Retinal pigment epithelial cell (primary cell): Measurements from ENCODE around the gene ADGRL3.

ENCODE experiments used
- DNase-seq: peaks from one replicate; pipeline ENCODE4 v3.0.0-alpha.2; 2010; ENCODE audit warnings: low read depth
- H3K4me3 ChIP-seq: 2 replicates; pipeline ENCODE4 v1.5.1; 2011; ENCODE audit warnings: mild to moderate bottlenecking, low read length, control low read depth, moderate library complexity
- TF ChIP-seq, protein P1 (sequence below): conservative IDR thresholded peaks from 2 replicates; pipeline ENCODE4 v1.5.1; 2011; ENCODE audit warnings: low read depth, low read length, control low read depth, inconsistent platforms

ADGRL3 gene

DNA sequence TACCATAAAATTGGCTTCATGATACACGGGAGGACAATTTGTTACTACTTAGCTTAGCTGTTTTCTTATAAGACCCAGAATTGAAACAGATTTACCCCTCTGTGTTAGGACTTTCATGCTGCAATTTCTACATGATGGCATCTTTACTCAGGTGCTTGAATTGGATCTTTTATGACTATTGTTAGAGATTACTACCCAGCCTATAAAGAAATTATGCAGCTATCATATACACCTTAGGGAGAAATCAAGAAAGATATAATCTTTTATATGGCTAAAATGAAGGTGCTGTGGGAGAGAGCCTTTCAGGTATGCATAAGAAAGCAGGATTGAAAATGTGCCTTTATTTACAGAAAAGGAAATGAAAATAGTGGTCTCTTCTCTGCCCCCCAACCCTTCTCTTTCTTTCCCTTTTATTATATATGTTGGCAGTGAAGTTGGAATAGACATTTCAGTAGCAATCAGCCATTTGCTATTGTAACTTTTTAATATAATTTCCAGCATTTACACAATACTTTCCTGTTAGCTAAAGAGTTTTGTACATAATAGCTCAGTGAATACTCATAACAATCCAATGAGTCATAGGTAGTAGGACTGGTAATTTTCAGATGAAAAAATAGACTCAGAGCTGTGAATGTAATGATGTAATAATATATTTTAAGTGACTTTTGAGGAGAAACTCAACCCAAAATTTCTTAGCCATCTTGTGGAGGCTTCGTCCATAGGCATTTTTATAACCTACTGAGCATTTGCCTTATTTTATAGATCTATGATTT lies 311.8 kb downstream of the ADGRL3 start:
- DNase-seq, result peak; percentile 44
- TF ChIP-seq, protein P1, sequence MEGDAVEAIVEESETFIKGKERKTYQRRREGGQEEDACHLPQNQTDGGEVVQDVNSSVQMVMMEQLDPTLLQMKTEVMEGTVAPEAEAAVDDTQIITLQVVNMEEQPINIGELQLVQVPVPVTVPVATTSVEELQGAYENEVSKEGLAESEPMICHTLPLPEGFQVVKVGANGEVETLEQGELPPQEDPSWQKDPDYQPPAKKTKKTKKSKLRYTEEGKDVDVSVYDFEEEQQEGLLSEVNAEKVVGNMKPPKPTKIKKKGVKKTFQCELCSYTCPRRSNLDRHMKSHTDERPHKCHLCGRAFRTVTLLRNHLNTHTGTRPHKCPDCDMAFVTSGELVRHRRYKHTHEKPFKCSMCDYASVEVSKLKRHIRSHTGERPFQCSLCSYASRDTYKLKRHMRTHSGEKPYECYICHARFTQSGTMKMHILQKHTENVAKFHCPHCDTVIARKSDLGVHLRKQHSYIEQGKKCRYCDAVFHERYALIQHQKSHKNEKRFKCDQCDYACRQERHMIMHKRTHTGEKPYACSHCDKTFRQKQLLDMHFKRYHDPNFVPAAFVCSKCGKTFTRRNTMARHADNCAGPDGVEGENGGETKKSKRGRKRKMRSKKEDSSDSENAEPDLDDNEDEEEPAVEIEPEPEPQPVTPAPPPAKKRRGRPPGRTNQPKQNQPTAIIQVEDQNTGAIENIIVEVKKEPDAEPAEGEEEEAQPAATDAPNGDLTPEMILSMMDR, result no peak
- no peak overlapping the region for H3K4me3 ChIP-seq

DNA sequence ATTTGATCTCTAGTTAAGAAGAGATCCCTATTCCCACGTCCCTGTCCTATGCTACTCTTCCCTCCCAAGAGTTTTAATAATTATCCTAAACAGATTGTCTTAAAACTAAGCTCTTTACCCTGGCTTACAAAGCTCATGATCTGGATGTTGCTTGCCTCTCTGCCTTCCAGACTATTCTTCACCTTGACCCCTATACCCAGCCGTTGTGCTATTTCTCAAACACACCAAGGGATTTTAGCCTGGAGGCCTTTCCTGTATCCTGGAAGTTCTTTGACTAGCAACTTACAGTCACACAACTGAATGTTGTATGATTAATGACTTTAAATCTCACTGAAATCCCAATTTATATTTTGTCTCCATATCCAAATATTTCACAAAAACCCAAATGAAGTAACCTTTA lies 314.9 kb downstream of the ADGRL3 start:
- DNase-seq, result no peak
- TF ChIP-seq, protein P1, result no peak
- no peak overlapping the region for H3K4me3 ChIP-seq

DNA sequence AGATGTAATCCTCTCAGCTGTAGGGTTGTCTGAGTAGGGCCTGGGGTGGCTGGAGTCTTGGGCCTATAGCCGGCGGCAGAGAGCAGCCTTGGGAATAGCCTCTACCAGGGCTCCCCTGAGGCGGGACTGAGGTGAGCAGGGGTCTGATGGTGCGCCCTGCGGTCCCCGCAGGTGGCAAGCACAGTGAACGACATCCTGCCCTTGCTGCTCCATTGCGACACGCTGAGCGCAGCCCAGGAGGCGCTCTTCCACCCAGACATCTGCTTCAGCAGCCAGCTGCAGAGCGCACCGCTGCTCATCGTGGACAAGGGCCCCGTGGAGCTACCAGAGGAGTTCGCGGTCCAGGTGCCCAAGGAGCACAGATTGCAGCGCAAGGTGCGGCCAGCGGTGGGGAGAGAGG lies 317.0 kb downstream of the ADGRL3 start:
- DNase-seq, result no peak
- TF ChIP-seq, protein P1, result no peak
- H3K4me3 ChIP-seq, result no peak overlapping the region

DNA sequence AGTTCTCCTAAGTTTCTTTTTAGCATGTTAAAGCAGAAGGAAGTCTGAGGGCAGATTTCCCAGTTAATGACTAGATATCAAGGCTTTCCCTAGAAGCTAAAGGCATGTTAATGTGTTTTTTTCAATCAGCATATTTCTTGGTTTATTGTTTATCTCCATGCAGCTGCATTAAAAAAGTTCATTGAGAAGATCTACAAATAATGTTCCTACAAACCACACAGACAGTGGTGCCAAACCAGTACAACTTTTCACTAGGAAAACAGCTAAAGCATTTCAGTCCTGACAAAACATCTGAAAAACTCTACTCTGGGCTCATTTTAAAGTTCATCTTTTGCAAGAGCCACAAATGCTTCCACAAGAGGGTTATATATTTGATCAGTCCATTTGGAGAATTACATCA lies 320.0 kb downstream of the ADGRL3 start:
- TF ChIP-seq, protein P1, result no peak
- no peak for DNase-seq
- no peak overlapping the region for H3K4me3 ChIP-seq

DNA sequence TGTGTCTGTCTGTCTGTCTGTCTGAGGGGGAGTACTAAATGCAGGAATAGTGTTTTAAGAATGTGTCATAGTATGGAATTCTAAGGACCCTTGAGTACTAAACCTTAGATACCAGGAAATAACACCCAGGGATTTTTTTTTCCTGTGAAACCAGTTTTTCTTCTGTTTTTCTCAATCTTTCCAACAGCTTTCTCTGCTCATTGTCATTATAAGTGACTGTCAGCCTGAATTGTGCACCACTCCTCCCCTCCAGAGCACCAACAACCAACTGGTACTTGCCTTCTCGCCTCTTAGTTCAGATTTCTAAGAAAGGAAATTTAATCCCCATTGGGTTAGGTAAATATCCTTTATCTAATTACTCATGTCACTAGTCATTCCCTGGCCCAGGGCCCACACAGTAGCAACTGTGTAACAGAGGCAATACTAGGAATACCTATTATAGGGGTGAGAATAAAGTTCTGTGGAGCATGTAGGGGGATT lies 320.6 kb downstream of the ADGRL3 start:
- TF ChIP-seq, protein P1, result no peak
- DNase-seq, result peak; percentile 68
- no peak overlapping the region for H3K4me3 ChIP-seq

DNA sequence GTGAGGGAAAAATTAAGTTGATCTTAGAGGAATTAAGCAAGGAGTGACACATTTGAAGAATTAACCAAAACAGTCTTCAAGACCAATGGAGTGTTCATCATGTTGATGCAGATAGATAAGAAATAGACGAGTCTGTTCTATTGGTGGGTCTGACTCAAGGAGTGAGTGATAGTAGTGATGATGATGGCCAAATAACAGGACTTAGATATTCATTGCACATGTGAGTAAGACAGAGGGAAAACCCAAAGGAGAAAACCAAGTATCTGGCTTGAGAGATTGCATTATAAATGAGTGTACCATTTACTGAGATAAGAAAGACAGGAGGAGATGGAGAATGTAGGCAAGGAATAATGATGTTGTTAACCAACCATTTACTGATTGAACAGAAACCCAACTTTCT lies 321.3 kb downstream of the ADGRL3 start:
- TF ChIP-seq, protein P1, result no peak
- no peak overlapping the region for H3K4me3 ChIP-seq
- no peak for DNase-seq

DNA sequence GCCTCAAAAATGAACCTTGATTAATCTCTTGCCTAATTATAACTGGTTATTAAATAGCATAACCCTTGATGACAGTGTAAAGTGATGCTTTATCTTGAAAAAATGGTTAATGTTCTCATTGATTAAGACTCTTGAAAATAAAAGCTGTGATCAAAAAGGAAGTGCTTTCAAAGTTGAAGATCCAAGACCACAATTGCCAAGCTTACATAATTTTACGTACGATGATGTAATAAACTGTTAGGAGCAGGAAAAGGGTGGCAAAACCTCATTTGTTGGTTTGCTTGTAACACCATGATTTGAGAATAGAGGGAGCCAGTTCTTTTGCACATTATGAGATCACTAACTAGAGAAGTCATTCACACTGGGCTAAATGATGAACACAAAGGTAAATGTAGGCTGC lies 322.2 kb downstream of the ADGRL3 start:
- no peak overlapping the region for H3K4me3 ChIP-seq
- TF ChIP-seq, protein P1, result no peak
- DNase-seq, result no peak
